ENCODE results near the gene MATN4. TPM values are rescaled to one million over a fixed set of nuclear protein-coding genes. Genes with fewer than 3 reads are reported as not detected.
A peak's percentile ranks its signal among the peaks of the same experiment; 100 is the strongest.

The MATN4 gene
- total and polyA plus RNA-seq, 2 of the 13 experiments (the other 11 are each of a cell fraction or from before 2014, with no cell fraction given), result not detected

DNA sequence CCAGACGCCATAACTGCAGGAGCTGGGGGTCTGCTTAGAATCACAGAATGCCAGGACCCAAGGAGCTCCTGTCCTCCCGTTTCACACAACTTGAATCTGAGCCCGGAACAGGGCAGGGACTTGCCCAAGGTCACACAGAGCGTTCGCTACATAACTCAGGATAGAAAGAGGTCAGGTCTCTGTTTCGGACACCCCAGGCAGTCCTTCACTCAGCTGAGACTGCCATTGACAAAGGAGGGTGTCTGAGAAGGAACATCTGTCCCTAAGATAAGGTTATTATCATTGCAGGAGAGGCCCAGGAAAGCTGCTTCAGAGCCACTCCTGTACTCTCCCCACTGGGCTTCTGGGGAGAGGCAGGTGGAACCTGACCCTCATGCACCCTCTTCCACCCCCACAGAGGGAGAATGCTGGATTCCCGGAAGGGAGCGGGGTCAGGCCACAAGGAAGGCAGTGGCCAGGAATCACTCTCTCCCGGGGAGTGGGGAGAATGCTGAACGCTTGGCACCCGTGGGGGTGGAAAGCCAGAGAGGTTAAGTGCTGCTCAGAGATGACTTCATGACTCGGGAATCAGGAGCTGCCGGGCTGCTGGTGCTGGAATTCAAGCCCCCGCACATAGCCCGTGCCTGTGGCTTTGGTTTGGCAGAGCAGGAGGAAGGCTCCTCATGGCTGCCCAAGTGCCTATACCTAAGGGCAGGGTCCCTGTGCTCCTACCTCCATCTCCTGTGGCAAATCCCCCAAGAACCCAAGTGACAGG, 29.4 kb upstream of the MATN4 start (continued):
- TF ChIP-seq, protein P1, sequence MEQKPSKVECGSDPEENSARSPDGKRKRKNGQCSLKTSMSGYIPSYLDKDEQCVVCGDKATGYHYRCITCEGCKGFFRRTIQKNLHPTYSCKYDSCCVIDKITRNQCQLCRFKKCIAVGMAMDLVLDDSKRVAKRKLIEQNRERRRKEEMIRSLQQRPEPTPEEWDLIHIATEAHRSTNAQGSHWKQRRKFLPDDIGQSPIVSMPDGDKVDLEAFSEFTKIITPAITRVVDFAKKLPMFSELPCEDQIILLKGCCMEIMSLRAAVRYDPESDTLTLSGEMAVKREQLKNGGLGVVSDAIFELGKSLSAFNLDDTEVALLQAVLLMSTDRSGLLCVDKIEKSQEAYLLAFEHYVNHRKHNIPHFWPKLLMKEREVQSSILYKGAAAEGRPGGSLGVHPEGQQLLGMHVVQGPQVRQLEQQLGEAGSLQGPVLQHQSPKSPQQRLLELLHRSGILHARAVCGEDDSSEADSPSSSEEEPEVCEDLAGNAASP (CRISPR knock-in tag; IDR thresholded peaks at IDR 0.05; ENCODE audit: borderline replicate concordance), result no peak; the same call in 1 of the 2 replicates
- no peak; the same call in 1 of the 2 replicates for TF ChIP-seq ZNF441 (CRISPR knock-in tag; IDR thresholded peaks at IDR 0.05; ENCODE audit: borderline replicate concordance)
- TF ChIP-seq ZNF296 (CRISPR knock-in tag; conservative IDR thresholded peaks at IDR 0.05), result no peak
- TF ChIP-seq, protein P2, sequence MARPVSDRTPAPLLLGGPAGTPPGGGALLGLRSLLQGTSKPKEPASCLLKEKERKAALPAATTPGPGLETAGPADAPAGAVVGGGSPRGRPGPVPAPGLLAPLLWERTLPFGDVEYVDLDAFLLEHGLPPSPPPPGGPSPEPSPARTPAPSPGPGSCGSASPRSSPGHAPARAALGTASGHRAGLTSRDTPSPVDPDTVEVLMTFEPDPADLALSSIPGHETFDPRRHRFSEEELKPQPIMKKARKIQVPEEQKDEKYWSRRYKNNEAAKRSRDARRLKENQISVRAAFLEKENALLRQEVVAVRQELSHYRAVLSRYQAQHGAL (CRISPR knock-in tag; IDR thresholded peaks at IDR 0.05; ENCODE audit: not compliant biosample characterization), result no peak
- TF ChIP-seq FLYWCH1 (CRISPR knock-in tag; IDR thresholded peaks at IDR 0.05), result no peak
- TF ChIP-seq WIZ (CRISPR knock-in tag; IDR thresholded peaks at IDR 0.05), result no peak
- peak; percentile 76; the same call in 1 of the 2 replicates for TF ChIP-seq KDM5B (CRISPR knock-in tag; IDR thresholded peaks at IDR 0.05; ENCODE audit: borderline replicate concordance)
- TF ChIP-seq, protein P3, sequence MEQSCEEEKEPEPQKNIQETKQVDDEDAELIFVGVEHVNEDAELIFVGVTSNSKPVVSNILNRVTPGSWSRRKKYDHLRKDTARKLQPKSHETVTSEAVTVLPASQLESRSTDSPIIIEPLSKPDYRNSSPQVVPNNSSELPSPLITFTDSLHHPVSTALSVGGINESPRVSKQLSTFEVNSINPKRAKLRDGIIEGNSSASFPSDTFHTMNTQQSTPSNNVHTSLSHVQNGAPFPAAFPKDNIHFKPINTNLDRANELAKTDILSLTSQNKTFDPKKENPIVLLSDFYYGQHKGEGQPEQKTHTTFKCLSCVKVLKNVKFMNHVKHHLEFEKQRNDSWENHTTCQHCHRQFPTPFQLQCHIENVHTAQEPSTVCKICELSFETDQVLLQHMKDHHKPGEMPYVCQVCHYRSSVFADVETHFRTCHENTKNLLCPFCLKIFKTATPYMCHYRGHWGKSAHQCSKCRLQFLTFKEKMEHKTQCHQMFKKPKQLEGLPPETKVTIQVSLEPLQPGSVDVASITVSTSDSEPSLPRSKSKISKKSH (CRISPR knock-in tag; IDR thresholded peaks at IDR 0.05; ENCODE audit: borderline replicate concordance), result peak; percentile 85
- TF ChIP-seq, protein P4, sequence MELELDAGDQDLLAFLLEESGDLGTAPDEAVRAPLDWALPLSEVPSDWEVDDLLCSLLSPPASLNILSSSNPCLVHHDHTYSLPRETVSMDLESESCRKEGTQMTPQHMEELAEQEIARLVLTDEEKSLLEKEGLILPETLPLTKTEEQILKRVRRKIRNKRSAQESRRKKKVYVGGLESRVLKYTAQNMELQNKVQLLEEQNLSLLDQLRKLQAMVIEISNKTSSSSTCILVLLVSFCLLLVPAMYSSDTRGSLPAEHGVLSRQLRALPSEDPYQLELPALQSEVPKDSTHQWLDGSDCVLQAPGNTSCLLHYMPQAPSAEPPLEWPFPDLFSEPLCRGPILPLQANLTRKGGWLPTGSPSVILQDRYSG (CRISPR knock-in tag; IDR thresholded peaks at IDR 0.05), result no peak
- TF ChIP-seq, protein P5, sequence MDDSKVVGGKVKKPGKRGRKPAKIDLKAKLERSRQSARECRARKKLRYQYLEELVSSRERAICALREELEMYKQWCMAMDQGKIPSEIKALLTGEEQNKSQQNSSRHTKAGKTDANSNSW (CRISPR knock-in tag; IDR thresholded peaks at IDR 0.05; ENCODE audit: borderline replicate concordance), result no peak
- TF ChIP-seq, protein P6, sequence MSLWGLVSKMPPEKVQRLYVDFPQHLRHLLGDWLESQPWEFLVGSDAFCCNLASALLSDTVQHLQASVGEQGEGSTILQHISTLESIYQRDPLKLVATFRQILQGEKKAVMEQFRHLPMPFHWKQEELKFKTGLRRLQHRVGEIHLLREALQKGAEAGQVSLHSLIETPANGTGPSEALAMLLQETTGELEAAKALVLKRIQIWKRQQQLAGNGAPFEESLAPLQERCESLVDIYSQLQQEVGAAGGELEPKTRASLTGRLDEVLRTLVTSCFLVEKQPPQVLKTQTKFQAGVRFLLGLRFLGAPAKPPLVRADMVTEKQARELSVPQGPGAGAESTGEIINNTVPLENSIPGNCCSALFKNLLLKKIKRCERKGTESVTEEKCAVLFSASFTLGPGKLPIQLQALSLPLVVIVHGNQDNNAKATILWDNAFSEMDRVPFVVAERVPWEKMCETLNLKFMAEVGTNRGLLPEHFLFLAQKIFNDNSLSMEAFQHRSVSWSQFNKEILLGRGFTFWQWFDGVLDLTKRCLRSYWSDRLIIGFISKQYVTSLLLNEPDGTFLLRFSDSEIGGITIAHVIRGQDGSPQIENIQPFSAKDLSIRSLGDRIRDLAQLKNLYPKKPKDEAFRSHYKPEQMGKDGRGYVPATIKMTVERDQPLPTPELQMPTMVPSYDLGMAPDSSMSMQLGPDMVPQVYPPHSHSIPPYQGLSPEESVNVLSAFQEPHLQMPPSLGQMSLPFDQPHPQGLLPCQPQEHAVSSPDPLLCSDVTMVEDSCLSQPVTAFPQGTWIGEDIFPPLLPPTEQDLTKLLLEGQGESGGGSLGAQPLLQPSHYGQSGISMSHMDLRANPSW (CRISPR knock-in tag; IDR thresholded peaks at IDR 0.05; ENCODE audit: borderline replicate concordance), result 0 out of 2 replicates have a peak, but pooled peaks have one; percentile 5
- peak; percentile 76 for TF ChIP-seq ZBTB42 (CRISPR knock-in tag; IDR thresholded peaks at IDR 0.05)
- no peak for TF ChIP-seq PAWR (CRISPR knock-in tag; IDR thresholded peaks at IDR 0.05; ENCODE audit: borderline replicate concordance)
- TF ChIP-seq, protein P7, sequence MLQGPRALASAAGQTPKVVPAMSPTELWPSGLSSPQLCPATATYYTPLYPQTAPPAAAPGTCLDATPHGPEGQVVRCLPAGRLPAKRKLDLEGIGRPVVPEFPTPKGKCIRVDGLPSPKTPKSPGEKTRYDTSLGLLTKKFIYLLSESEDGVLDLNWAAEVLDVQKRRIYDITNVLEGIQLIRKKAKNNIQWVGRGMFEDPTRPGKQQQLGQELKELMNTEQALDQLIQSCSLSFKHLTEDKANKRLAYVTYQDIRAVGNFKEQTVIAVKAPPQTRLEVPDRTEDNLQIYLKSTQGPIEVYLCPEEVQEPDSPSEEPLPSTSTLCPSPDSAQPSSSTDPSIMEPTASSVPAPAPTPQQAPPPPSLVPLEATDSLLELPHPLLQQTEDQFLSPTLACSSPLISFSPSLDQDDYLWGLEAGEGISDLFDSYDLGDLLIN (CRISPR knock-in tag; IDR thresholded peaks at IDR 0.05; ENCODE audit: borderline replicate concordance), result no peak
- TF ChIP-seq, protein P8, sequence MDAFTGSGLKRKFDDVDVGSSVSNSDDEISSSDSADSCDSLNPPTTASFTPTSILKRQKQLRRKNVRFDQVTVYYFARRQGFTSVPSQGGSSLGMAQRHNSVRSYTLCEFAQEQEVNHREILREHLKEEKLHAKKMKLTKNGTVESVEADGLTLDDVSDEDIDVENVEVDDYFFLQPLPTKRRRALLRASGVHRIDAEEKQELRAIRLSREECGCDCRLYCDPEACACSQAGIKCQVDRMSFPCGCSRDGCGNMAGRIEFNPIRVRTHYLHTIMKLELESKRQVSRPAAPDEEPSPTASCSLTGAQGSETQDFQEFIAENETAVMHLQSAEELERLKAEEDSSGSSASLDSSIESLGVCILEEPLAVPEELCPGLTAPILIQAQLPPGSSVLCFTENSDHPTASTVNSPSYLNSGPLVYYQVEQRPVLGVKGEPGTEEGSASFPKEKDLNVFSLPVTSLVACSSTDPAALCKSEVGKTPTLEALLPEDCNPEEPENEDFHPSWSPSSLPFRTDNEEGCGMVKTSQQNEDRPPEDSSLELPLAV (CRISPR knock-in tag; conservative IDR thresholded peaks at IDR 0.05; ENCODE audit: low read depth), result no peak
- TF ChIP-seq ELF4 (CRISPR knock-in tag; IDR thresholded peaks at IDR 0.05; ENCODE audit: borderline replicate concordance), result no peak
